ENCODE measurements around the gene BTBD18. TPM values are rescaled to one million over a fixed set of nuclear protein-coding genes. Genes with fewer than 3 reads are reported as not detected.

The BTBD18 gene
- total and polyA plus RNA-seq, 10 of the 15 experiments (the other 5 are each of a cell fraction or from before 2014, with no cell fraction given), result 0.05 to 0.58 (median 0.19) TPM; not detected in 6

DNA sequence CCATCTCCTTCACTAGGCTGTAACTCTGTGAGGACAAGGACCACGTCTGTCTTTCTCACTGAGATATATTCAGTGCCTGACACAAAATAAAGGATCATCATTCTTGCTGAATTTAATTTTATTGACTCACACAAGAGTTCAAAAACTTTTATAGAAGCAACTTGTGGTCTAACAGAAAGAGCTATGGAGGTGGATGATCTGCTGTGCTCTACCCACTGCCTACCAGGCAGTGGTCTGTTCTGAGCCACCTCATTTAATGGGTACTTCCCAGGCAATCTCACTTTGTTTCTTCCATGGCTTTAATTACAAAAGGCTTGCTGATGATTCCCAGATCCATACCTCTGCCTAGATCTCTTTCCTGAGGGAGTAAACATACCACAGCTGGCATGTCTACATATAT, 4.7 kb downstream of the BTBD18 start:
- Histone ChIP-seq H3K36me3 (ENCODE audit: control insufficient read depth in 2 of 2, insufficient read depth in 2 of 2, low read length in 1 of 2) (peaks cover 12 to 17% of the 10 kb centered on the region in 2 experiments), H4K20me1 (ENCODE audit: control insufficient read depth, insufficient read depth) (no peaks in the 10 kb centered on the region), H3K9ac (ENCODE audit: control insufficient read depth, insufficient read depth, low read length) (no peak overlapping the region), H3K4me3 (no peak overlapping the region), H2AFZ (ENCODE audit: control insufficient read depth, low read depth, low read length) (no peak overlapping the region), H3K79me2 (ENCODE audit: control insufficient read depth, insufficient read depth, low read length) (peaks cover 12% of the 10 kb centered on the region), H3K4me1 (ENCODE audit: control insufficient read depth, insufficient read depth, low read length) (no peaks in the 10 kb centered on the region), H3K27ac (ENCODE audit: control insufficient read depth, insufficient read depth) (no peak overlapping the region), H3K4me2 (ENCODE audit: control insufficient read depth, insufficient read depth) (no peak overlapping the region), H3K27me3 (replicated peaks in 1 of 2; ENCODE audit: control insufficient read depth in 2 of 2, insufficient read depth in 2 of 2, low read length in 1 of 2) (no peaks in the 10 kb centered on the region), H3K9me3 (replicated peaks; ENCODE audit: control insufficient read depth, insufficient read depth, low read length) (no peaks in the 10 kb centered on the region)
- BruUV-seq (replicated peaks), result no TSS peak
- FAIRE-seq (no peak), ATAC-seq (no peak), DNase-seq (ENCODE audit: low read depth, low spot score) (no peak)
- POLR2A ChIA-PET, result interaction anchor here (0.6 to 1.0 kb wide), 2 partner anchors 9 to 69 kb away, joined by 3 read pairs; no protein-coding TSS in a partner anchor
- intact Hi-C loops (cut with micrococcal nuclease; ENCODE audit: unreplicated experiment), result no loop called here
- SMC1A ChIA-PET (ENCODE audit: uncharacterized antibody, unreplicated experiment), result interaction anchor here (1.2 to 8.3 kb wide), 5 partner anchors 15 to 71 kb away, joined by 4 to 83 read pairs (median 5); partner anchors contain the start of gene CTNND1
- CTCF ChIA-PET, result interaction anchor here (1.7 to 12.2 kb wide), 3 partner anchors 10 to 54 kb away, joined by 4 to 227 read pairs (median 9); no protein-coding TSS in a partner anchor
- TF ChIP-seq SUZ12 (IDR thresholded peaks at IDR 0.05; ENCODE audit: unreplicated experiment), result no peak
- TF ChIP-seq MEF2B (IDR thresholded peaks at IDR 0.05; ENCODE audit: partially characterized antibody, poor library complexity, severe bottlenecking), result no peak
- no peak for TF ChIP-seq SMARCA5 (IDR thresholded peaks at IDR 0.05)
- in situ Hi-C loops (cut with MboI), result no loop called here
- RAD21 ChIA-PET (ENCODE audit: unreplicated experiment), result interaction anchor here (1.4 to 4.7 kb wide), 2 partner anchors 33 to 53 kb away, joined by 3 to 25 read pairs; no protein-coding TSS in a partner anchor
- 100% methylated on average over 1 of the region's 1 CpG for WGBS (ENCODE audit: insufficient coverage, insufficient replicate concordance, low lambda C conversion rate, missing lambda C conversion rate)

DNA sequence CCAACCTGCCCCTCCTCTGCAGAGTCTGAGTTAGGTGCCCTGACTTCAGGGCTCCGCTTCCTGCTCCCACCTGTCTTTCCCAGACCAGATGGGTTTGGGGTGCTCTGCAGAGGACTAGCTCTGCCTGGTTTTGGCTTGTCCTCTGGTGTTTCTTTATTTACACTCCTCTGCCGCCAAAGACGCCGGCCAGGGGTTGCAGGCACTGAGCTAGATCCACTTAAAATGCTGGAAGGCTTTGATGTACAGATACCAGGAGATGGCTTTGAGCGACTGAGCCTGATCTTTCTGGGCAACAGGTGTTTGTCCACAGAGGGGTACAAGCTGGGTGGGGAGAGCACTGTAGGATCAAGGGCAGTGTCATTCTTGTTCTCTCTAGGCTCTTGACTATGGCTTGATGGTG, 6.4 kb downstream of the BTBD18 start:
- Histone ChIP-seq H3K36me3 (ENCODE audit: control insufficient read depth in 2 of 2, insufficient read depth in 2 of 2, low read length in 1 of 2) (peaks cover 12 to 17% of the 10 kb centered on the region in 2 experiments), H3K9me3 (replicated peaks; ENCODE audit: control insufficient read depth, insufficient read depth, low read length) (no peaks in the 10 kb centered on the region), H3K27me3 (replicated peaks in 1 of 2; ENCODE audit: control insufficient read depth in 2 of 2, insufficient read depth in 2 of 2, low read length in 1 of 2) (no peaks in the 10 kb centered on the region), H4K20me1 (ENCODE audit: control insufficient read depth, insufficient read depth) (no peaks in the 10 kb centered on the region), H3K4me2 (ENCODE audit: control insufficient read depth, insufficient read depth) (no peak overlapping the region), H2AFZ (ENCODE audit: control insufficient read depth, low read depth, low read length) (no peak overlapping the region), H3K27ac (ENCODE audit: control insufficient read depth, insufficient read depth) (no peak overlapping the region), H3K79me2 (ENCODE audit: control insufficient read depth, insufficient read depth, low read length) (peaks cover 21% of the 10 kb centered on the region), H3K4me3 (no peak overlapping the region), H3K9ac (ENCODE audit: control insufficient read depth, insufficient read depth, low read length) (no peak overlapping the region), H3K4me1 (ENCODE audit: control insufficient read depth, insufficient read depth, low read length) (no peaks in the 10 kb centered on the region)
- ChIA-PET SMC1A (ENCODE audit: uncharacterized antibody, unreplicated experiment) (interaction anchor here (0.6 to 8.3 kb wide), 7 partner anchors 13 to 190 kb away, joined by 3 to 83 read pairs (median 5); partner anchors contain the start of gene CTNND1), CTCF (interaction anchor here (0.9 to 12.2 kb wide), 3 partner anchors 18 to 55 kb away, joined by 3 to 227 read pairs (median 4); no protein-coding TSS in a partner anchor), POLR2A (interaction anchor here (6.4 kb wide), 1 partner anchor 15 kb away, joined by 63 read pairs; the partner anchor contains the start of gene CTNND1), RAD21 (ENCODE audit: unreplicated experiment) (interaction anchor here (0.6 to 4.7 kb wide), 3 partner anchors 31 to 57 kb away, joined by 3 to 25 read pairs (median 3); no protein-coding TSS in a partner anchor)
- in situ Hi-C loops (cut with MboI) (no loop called here), intact Hi-C loops (cut with micrococcal nuclease; ENCODE audit: unreplicated experiment) (no loop called here)
- TF ChIP-seq TCF3 (IDR thresholded peaks at IDR 0.05; ENCODE audit: borderline replicate concordance, insufficient read depth, low read depth, low read length) (no peak), SIX5 (IDR thresholded peaks at IDR 0.05; ENCODE audit: low read depth, low read length, severe bottlenecking) (no peak)
- no TSS peak for BruUV-seq (replicated peaks)
- DNase-seq (ENCODE audit: low read depth, low spot score), result no peak
- no peak for FAIRE-seq
- 98% methylated on average over 5 of the region's 5 CpGs for WGBS (ENCODE audit: insufficient coverage, insufficient replicate concordance, low lambda C conversion rate, missing lambda C conversion rate)
- ATAC-seq, result no peak
